Left renal cortex interstitium (tissue), 4 donors: ENCODE measurements around the gene UBR2. TPM values are rescaled to one million over a fixed set of nuclear protein-coding genes. Genes with fewer than 3 reads are reported as not detected.
"Not testable (repeated sequence)": the region's sequence is repeated elsewhere in the genome, so short reads cannot be mapped to it uniquely, and the experiment has no call there.

Experiments
- DNase-seq, 4 donors: peaks; one replicate each; pipeline ENCODE4 v3.0.0-alpha.2; 2013; ENCODE audit warnings: low read depth in 4 of 4, low spot score in 2 of 4, missing footprints in 1 of 4
- polyA plus RNA-seq, 4 donors: library from polyadenylated mRNA; unstranded; fragments of 120-200 nt; gene quantifications; one replicate each; pipeline ENCODE4 v1.2.1, GENCODE V29; 2013; ENCODE audit not compliant: insufficient read length in 4 of 4

UBR2 gene
- polyA plus RNA-seq, 4 donors, result 23.4 to 34.2 (median 28.8) TPM

DNA sequence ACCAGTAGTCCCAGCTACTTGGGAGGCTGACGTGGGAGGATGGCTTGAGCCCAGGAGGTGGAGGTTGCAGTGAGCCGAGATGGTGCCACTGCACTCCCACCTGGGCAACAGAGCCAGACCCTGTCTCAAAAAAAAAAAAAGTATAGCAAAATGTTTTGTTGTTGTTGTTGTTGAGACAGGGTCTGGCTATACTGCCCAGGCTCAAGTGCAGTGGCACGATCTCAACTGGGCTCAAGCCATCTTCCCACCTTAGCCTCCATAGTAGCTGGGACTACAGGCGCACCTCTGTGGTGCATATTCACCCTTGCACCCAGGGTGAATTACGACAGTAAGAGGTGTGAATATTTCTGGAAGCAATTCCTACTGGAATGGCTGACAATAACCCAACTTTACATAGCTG, 11.4 kb upstream of the UBR2 start:
- DNase-seq, result no peak

- no peak for DNase-seq
These were observed 8.1 kb upstream of the UBR2 start for GRCh38 chr6:42555477-42556457.

DNA sequence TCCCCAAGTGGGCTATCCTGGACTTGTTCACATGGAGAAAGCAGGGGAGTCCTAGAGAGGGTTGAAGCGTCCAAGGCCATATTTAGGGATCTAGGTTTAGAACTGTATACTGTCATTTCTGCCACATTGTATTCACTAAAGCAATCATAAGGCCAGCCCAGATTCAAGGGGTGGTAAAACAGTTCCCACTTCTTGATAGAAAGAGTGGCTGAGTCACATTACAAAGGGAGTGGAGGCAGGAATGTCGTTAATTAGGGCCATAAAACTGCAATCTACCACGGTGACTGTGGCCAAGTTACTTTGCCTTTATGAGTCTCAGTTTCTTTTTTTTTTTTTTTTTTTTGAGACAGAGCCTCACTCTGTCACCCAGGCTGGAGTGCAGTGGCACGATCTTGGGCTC, 7.4 kb upstream of the UBR2 start:
- DNase-seq, result no peak

DNA sequence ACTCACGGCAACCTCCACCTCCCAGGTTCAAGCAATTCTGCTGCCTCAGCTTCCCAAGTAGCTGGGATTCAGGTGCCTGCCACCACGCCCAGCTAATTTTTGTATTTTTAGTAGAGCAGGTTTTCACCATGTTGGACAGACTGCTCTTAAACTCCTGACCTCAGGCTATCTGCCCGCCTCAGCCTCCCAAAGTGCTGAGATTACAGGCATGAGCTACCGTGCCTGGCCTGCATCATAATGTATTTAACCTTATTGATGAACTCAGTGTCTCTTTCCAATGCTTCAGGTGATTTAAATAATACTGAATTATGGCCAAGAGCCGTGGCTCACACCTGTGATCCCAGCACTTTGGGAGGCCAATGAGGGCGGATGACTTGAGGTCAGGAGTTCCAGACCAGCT, 4.6 kb upstream of the UBR2 start:
- not testable (repeated sequence) for DNase-seq

DNA sequence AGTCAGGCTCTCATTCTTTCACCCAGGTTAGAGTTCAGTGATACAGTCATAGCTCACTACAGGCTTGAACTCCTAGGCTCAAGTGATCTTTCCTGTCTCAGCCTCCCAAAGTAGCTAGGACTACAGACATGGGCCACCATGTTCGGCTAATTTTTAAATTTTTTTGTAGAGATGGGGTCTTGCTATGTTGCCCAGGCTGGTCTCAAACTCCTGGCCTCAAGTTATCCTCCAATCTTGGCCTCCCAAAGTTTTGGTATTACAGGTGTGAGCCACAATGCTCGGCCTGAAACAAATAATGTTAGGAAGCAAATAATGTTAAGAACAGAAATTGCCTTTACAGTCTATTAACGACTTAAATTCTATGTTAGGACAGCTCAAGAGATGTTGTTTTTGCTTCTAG, 1.8 kb upstream of the UBR2 start:
- DNase-seq, result no peak

DNA sequence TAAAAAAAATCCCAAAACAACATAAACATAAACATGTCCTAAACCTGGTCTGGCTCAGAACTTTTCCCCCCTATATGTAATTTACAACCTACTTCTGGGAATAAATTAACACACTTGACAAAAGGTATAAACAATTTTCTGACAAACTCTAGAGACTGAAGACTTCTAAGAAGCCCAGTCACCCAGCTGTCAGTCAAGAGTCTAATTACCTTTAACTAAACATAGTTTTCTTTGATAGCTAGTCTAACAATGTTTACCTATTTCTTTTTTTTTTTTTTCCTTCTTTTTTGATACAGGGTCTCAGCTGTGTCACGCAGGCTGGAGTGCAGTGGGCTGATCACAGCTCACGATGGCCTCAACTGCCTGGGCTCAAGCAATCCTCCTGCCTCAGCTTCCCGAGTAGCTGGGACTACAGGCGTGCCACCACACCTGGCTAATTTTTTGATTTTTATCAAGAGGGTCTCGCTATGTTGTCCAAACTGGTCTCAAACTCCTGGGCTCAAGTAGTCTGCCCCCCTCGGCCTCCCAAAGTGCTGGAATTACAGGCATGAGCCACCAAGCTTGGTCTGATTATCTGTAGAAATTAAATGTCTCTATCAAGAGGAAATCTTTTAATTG, 932 bp upstream of the UBR2 start:
- no peak for DNase-seq

GRCh38 chr6:42564506-42564825, 637 bp downstream of the UBR2 start:
- DNase-seq, result no peak

- no peak for DNase-seq
These were observed 2.2 kb downstream of the UBR2 start for GRCh38 chr6:42565823-42566613.

DNA sequence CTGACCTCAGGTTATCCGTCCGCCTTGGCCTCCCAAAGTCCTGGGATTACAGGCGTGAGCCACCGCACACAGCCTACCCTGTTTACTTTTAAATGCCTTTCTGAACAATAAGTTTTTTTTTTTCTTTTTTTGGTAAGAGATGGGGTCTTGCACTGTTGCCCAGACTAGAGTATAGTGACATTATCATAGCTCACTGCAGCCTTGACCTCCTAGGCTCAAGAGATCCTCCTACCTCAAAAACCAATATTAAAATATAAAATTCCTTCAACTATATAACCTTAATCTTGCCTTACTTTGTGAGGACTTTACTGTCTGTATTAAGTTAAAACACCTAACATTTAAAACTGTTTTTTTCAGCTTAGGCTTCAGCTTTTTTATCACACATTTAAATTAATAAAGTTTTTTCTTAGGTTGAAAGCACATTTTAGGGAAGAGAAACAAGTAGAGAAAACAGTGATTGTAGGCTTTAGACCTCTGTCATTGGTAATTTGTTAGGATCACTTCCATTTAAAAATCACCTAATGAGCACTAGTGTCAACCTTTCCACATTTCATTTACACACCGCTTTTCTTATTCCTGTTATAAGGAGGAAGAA, 2.9 kb downstream of the UBR2 start:
- no peak for DNase-seq

DNA sequence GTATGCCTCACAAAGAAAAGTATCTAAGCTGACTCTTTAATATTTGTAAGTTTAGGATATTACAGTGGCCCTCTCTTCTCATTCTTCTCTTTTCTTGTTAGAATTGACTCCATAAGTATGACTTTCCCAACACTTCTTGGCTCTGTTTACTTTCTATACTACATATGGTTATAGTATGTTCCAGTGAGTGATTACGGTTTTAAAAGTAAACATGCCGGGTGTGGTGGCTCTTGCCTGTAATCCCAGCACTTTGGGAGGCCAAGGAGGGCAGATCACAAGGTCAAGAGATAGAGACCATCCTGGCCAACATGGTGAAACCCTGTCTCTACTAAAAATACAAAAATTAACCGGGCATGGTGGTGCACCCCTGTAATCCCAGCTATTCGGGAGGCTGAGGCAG, 3.4 kb downstream of the UBR2 start:
- not testable (repeated sequence) for DNase-seq

DNA sequence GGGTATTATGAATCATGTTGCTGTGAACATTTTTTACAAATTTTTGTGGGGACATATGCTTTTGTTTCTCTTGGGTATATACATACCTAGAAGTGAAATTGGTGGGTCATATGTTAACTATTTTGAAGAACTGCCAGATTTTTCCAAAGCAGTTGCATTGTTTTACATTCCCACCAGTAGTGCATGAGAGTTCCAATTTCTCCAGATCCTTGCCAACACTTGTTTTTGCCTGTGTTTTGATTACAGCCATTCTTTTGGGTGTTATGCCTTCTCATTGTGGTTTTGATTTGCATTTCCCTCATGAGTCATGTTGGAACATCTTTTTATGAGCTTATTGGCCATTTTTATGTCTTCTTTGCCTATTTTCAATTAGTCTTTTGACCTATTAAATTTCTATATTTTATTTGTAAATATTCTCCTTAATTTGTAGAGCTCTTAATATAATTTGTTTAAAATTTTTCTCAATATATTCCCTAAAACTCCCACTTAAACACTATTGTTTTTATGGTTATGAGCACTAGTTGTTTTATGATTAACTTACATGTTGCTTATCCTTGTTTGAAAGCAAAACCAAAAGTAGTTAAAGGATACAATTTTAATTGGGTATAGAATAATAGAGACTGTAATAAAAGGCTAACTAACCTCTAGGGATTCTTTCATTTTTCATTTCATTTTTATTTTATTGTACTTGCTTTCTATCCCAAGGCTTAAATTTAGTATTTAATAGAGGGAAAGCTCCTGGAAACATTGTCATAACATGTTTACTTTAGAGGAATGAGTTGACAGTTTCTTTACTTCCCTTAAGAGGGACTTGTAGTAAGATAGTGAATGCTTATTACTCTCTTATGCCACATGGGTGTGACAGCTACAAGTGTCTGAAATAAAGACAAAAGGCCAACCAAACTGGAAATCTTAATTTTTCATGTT, 5.5 kb downstream of the UBR2 start:
- no peak for DNase-seq

DNA sequence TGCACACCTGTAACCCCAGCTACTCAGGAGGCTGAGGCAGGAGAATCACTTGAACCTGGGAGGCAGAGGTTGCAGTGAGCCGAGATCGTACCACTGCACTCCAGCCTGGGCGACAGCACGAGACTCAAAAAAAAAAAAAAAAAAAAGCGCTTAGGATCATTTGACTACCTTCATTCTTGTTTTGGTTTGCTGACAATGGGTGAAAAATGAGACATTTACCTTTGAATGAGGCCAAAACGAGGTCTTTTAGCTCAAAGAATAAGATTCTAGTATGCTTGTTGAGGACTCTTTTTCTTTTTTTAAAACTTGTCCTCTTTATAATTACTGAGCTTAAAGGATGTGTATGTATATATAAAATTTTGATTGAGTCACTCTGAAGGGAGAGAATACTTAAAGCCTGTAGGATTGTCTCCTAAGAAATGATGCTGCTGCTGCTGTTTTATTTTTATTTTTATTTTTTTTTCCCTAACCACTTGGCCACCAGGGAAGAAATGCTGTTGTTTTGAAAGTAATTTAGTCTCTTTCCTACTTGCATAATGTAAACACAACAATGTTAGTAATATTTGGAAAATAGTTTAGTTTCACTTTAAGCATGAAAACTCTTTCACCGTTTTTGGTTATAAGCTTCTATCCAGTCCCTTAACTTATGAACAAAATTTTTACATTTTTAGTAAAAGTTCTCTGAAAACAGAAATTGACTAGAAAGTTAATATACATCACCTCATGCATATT, 7.9 kb downstream of the UBR2 start:
- DNase-seq, result no peak

GRCh38 chr6:42572523-42572922, 8.7 kb downstream of the UBR2 start:
- DNase-seq, result no peak

GRCh38 chr6:42576538-42576937, 12.7 kb downstream of the UBR2 start:
- DNase-seq, result not testable (repeated sequence)

DNA sequence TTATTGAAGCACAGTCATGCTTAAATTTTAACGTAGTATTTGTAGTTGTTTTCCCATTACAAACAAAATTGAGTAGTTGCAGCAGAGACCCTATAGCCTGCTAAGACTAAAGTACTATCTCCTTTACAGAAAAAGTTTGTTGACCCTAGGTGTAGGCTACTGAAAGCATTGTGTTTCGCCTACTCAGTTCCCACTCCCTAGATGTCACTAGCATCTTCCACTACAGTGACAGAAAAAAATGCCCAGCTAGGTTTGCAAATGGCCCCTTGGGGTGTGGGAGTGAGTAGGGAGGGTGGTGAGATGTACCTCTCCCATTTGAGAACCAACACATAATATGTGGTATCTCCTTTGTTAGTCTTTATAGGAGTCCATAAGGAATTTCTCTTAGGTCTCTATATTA, 34.5 kb downstream of the UBR2 start:
- no peak for DNase-seq

- no peak for DNase-seq
These were observed 35.7 kb downstream of the UBR2 start for GRCh38 chr6:42599558-42599957.

- no peak for DNase-seq
These were observed 40.3 kb downstream of the UBR2 start for GRCh38 chr6:42604150-42604549.

GRCh38 chr6:42604699-42605098, 40.9 kb downstream of the UBR2 start:
- not testable (repeated sequence) for DNase-seq

DNA sequence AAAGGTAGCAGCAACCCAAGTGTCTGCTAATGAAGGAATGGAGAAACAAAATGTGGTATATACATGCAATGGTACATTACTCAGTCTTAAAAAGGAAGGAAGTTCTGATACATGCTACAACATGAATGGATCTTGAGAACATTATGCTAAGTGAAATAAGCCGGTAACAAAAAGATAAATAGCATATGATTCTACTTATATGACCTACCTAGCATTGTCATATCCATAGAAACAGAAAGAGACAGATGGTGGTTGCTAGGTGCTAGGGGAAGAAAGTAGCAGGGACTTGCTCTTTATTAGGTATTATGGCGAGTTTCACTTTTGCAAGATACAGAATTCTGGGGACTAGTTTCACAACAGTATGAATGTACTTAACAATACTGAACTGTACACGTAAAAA, 46.6 kb downstream of the UBR2 start:
- DNase-seq, result no peak
